Measurements from ENCODE around the gene PTPN9. TPM values are rescaled to one million over a fixed set of nuclear protein-coding genes. Genes with fewer than 3 reads are reported as not detected.

The PTPN9 gene
- total and polyA plus RNA-seq, 2 donors (not counting 1 experiment from before 2014, with no cell fraction given): 11.8 to 15.5 TPM

DNA sequence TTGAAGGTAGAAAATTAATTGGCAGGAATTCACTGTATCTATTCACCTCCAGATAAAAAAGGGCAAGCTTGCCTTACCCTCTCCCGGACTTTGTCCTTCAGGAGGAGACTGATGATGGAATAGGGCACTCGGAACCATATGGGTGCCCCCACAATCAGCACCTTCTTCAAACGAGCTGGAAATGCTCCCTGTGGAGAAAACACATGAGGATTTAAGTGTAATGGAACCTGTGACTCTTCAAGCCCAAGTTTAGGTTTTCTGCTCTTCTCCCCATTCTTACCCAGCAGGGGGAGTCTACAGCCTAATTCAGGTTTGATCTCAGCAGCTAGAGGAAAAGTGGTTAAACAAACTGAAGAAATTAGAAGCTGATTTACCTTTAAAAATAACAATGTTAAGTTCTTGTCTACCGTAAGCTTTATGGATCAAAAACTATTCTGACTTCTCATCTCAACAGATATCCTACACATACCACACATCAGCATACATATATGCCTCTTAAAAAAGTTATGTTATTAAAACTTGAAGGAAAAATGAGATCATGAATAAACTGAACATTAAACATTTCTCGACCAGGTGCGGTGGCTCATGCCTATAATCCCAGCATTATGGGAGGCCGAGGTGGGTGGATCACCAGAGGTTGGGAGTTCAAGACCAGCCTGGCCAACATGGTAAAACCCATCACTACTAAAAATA is 70.1 kb downstream of the PTPN9 start:
- ChIA-PET POLR2A (interaction anchor here (1.0 to 1.2 kb wide), 2 partner anchors 58 to 131 kb away, joined by 4 read pairs; partner anchors contain the start of genes IMP3 and SIN3A), CTCF (interaction anchor here (0.6 to 2.3 kb wide), 18 partner anchors 17 to 175 kb away, joined by 3 to 14 read pairs (median 3); partner anchors contain the start of genes IMP3, PTPN9, SNUPN and SNX33)
- no peak overlapping the region for H3K4me3 Mint-ChIP-seq
- H2AFZ ChIP-seq (ENCODE audit: insufficient read depth, low read depth, low read length, poor library complexity, severe bottlenecking): no peak overlapping the region
- no peak overlapping the region for H3K9ac ChIP-seq (ENCODE audit: low read length)
- DNase-seq (peak; percentile 45), ATAC-seq (ENCODE audit: low read depth) (no peak)
- H3K4me2 ChIP-seq (replicated peaks; ENCODE audit: low read depth, low read length, poor library complexity, severe bottlenecking): no peak overlapping the region
- H3K36me3 ChIP-seq (replicated peaks in 1 of 2; ENCODE audit: control extremely low read depth in 1 of 2, control insufficient read depth in 1 of 2, extremely low read depth in 1 of 2, insufficient read depth in 2 of 2, low read length in 1 of 2): peaks cover 9 to 25% of the 10 kb centered on the region in 2 experiments
- H3K27me3 ChIP-seq (replicated peaks in 1 of 4; ENCODE audit: control extremely low read depth in 1 of 4, control insufficient read depth in 3 of 4, insufficient read depth in 4 of 4, low read length in 3 of 4): no peaks in the 10 kb centered on the region
- no peaks in the 10 kb centered on the region for H3K4me1 ChIP-seq (ENCODE audit: control insufficient read depth in 2 of 2, insufficient read depth in 2 of 2, low read length in 2 of 2)
- no peaks in the 10 kb centered on the region for H3K9me3 ChIP-seq (ENCODE audit: control extremely low read depth in 1 of 3, control insufficient read depth in 2 of 3, insufficient read depth in 1 of 3, low read length in 2 of 3)
- no peaks in the 10 kb centered on the region for H3K79me2 ChIP-seq (ENCODE audit: control insufficient read depth, insufficient read depth, low read length)
- H3K4me1 Mint-ChIP-seq: no peaks in the 10 kb centered on the region
- no peaks in the 10 kb centered on the region for H3K9me3 Mint-ChIP-seq (ENCODE audit: insufficient read depth)
- no peaks in the 10 kb centered on the region for H3K27me3 Mint-ChIP-seq
- intact Hi-C loops (cut with micrococcal nuclease): no loop called here
- no peaks in the 10 kb centered on the region for H4K20me1 ChIP-seq (ENCODE audit: control insufficient read depth, insufficient read depth, low read length, poor library complexity, severe bottlenecking)
- H3K27ac ChIP-seq (ENCODE audit: low read length in 2 of 2): no peak overlapping the region
- no peak overlapping the region for H3K4me3 ChIP-seq (ENCODE audit: control extremely low read depth in 1 of 5, extremely low read depth in 1 of 5, insufficient read depth in 1 of 5, low read depth in 2 of 5, low read length in 4 of 5)
- no CpG with 5 or more reads among the region's 7 CpGs for WGBS (ENCODE audit: insufficient coverage)
- no peak overlapping the region for H3K27ac Mint-ChIP-seq
- TF ChIP-seq EZH2 (IDR thresholded peaks at IDR 0.05; ENCODE audit: borderline replicate concordance, insufficient read depth, low read depth, low read length, poor library complexity, severe bottlenecking): no peak
- TF ChIP-seq, protein P1, sequence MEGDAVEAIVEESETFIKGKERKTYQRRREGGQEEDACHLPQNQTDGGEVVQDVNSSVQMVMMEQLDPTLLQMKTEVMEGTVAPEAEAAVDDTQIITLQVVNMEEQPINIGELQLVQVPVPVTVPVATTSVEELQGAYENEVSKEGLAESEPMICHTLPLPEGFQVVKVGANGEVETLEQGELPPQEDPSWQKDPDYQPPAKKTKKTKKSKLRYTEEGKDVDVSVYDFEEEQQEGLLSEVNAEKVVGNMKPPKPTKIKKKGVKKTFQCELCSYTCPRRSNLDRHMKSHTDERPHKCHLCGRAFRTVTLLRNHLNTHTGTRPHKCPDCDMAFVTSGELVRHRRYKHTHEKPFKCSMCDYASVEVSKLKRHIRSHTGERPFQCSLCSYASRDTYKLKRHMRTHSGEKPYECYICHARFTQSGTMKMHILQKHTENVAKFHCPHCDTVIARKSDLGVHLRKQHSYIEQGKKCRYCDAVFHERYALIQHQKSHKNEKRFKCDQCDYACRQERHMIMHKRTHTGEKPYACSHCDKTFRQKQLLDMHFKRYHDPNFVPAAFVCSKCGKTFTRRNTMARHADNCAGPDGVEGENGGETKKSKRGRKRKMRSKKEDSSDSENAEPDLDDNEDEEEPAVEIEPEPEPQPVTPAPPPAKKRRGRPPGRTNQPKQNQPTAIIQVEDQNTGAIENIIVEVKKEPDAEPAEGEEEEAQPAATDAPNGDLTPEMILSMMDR (IDR thresholded peaks at IDR 0.05): peak; percentile 51

- intact Hi-C loops (cut with micrococcal nuclease): no loop called here
- no peaks in the 10 kb centered on the region for H3K27me3 Mint-ChIP-seq
- H3K27ac Mint-ChIP-seq: no peak overlapping the region
- H3K4me3 ChIP-seq (ENCODE audit: control extremely low read depth in 1 of 5, extremely low read depth in 1 of 5, insufficient read depth in 1 of 5, low read depth in 2 of 5, low read length in 4 of 5): no peak overlapping the region
- CTCF ChIA-PET: no interaction called here
- H3K4me2 ChIP-seq (replicated peaks; ENCODE audit: low read depth, low read length, poor library complexity, severe bottlenecking): no peak overlapping the region
- TF ChIP-seq, protein P1 (IDR thresholded peaks at IDR 0.05): no peak
- no peak for TF ChIP-seq EZH2 (IDR thresholded peaks at IDR 0.05; ENCODE audit: borderline replicate concordance, insufficient read depth, low read depth, low read length, poor library complexity, severe bottlenecking)
- H3K4me1 Mint-ChIP-seq: no peaks in the 10 kb centered on the region
- no peaks in the 10 kb centered on the region for H3K27me3 ChIP-seq (replicated peaks in 1 of 4; ENCODE audit: control extremely low read depth in 1 of 4, control insufficient read depth in 3 of 4, insufficient read depth in 4 of 4, low read length in 3 of 4)
- DNase-seq (no peak), ATAC-seq (ENCODE audit: low read depth) (no peak)
- no peaks in the 10 kb centered on the region for H3K4me1 ChIP-seq (ENCODE audit: control insufficient read depth in 2 of 2, insufficient read depth in 2 of 2, low read length in 2 of 2)
- POLR2A ChIA-PET: no interaction called here
- no peak overlapping the region for H3K27ac ChIP-seq (ENCODE audit: low read length in 2 of 2)
- H3K36me3 ChIP-seq (replicated peaks in 1 of 2; ENCODE audit: control extremely low read depth in 1 of 2, control insufficient read depth in 1 of 2, extremely low read depth in 1 of 2, insufficient read depth in 2 of 2, low read length in 1 of 2): peaks cover 9 to 24% of the 10 kb centered on the region in 2 experiments
- WGBS (ENCODE audit: insufficient coverage): 100% methylated on average over 5 of the region's 8 CpGs
- H3K9me3 ChIP-seq (ENCODE audit: control extremely low read depth in 1 of 3, control insufficient read depth in 2 of 3, insufficient read depth in 1 of 3, low read length in 2 of 3): no peaks in the 10 kb centered on the region
- H2AFZ ChIP-seq (ENCODE audit: insufficient read depth, low read depth, low read length, poor library complexity, severe bottlenecking): no peak overlapping the region
- H3K4me3 Mint-ChIP-seq: no peak overlapping the region
- H4K20me1 ChIP-seq (ENCODE audit: control insufficient read depth, insufficient read depth, low read length, poor library complexity, severe bottlenecking): no peaks in the 10 kb centered on the region
- no peaks in the 10 kb centered on the region for H3K79me2 ChIP-seq (ENCODE audit: control insufficient read depth, insufficient read depth, low read length)
- H3K9me3 Mint-ChIP-seq (ENCODE audit: insufficient read depth): no peaks in the 10 kb centered on the region
- H3K9ac ChIP-seq (ENCODE audit: low read length): no peak overlapping the region
These were observed 76.8 kb downstream of the PTPN9 start for GRCh38 chr15:75502360-75502759.

Data from B cell (primary cell).